GM12892 (cell line): ENCODE measurements around the gene TRIM8.

Experiments used
- POLR2A ChIP-seq: IDR thresholded peaks from 2 replicates; pipeline ENCODE4 v1.6.1; 2011; ENCODE audit warnings: low read depth, low read length, control low read depth
- POLR2AphosphoS5 ChIP-seq: IDR thresholded peaks from 2 replicates; pipeline ENCODE4 v1.6.1; 2011; ENCODE audit warnings: low read depth, low read length, control low read depth
- TAF1 ChIP-seq: IDR thresholded peaks from 2 replicates; pipeline ENCODE4 v1.6.1; 2011; ENCODE audit warnings: low read depth, mild to moderate bottlenecking, control low read depth, low read length, borderline replicate concordance

GRCh38 chr10:102657984-102658724, 13.9 kb downstream of the TRIM8 start:
- TF ChIP-seq POLR2AphosphoS5 (no peak), POLR2A (no peak; the same call in 1 of the 2 replicates), TAF1 (no peak)
